ENCODE measurements around the gene STING1.

DNA sequence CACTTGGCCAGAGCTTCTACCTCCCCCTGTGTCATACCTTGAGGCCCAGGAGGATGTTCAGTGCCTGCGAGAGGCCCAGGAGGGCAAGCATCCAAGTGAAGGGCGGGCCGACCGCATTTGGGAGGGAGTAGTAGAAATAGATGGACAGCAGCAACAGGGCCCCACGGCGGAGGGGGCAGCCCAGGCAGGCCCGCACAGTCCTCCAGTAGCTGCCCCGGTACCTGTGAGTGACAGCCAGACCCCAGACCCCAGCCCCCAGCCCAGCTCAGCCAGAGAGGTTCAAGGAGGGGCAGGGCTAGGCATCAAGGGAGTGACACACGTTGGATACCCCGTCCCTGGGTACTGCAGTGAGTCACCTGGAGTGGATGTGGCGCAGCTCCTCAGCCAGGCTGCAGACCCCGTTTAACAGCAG lies 1.4 kb downstream of the STING1 start:
- TF ChIP-seq, protein P1, sequence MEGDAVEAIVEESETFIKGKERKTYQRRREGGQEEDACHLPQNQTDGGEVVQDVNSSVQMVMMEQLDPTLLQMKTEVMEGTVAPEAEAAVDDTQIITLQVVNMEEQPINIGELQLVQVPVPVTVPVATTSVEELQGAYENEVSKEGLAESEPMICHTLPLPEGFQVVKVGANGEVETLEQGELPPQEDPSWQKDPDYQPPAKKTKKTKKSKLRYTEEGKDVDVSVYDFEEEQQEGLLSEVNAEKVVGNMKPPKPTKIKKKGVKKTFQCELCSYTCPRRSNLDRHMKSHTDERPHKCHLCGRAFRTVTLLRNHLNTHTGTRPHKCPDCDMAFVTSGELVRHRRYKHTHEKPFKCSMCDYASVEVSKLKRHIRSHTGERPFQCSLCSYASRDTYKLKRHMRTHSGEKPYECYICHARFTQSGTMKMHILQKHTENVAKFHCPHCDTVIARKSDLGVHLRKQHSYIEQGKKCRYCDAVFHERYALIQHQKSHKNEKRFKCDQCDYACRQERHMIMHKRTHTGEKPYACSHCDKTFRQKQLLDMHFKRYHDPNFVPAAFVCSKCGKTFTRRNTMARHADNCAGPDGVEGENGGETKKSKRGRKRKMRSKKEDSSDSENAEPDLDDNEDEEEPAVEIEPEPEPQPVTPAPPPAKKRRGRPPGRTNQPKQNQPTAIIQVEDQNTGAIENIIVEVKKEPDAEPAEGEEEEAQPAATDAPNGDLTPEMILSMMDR (IDR thresholded peaks at IDR 0.05; ENCODE audit: low read length) = no peak
- no peak for TF ChIP-seq EZH2 (IDR thresholded peaks at IDR 0.05; ENCODE audit: borderline replicate concordance, low read length)
